ENCODE results near the gene ATP10A. TPM values are rescaled to one million over a fixed set of nuclear protein-coding genes. Genes with fewer than 3 reads are reported as not detected.
A peak's percentile ranks its signal among the peaks of the same experiment; 100 is the strongest.

ATP10A gene
- total and polyA plus RNA-seq, 9 donors: 0.28 to 3.2 (median 1.1) TPM

DNA sequence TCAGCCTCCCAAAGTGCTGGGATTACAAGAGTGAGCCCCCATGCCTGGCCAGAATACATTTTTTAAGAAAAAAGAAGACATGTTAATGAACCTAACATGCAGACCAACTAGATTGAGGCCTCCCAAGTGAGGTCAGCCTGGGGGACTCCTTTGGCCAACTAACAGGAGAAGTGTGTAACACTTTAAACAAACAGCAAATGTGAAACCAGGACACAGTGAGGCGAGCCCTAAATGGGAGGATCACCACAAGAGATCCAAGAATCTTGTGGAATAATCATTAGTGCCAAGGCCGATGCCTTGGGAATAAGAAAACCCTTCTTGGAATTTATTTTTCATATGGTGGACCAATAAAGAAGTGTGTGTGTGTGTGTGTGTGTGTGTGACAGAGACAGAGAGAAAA lies 73.9 kb downstream of the ATP10A start:
- Histone ChIP-seq H3K27ac (peak overlapping the region in 1 of 2 donors; percentile 23), H3K9me3 (no peaks in the 10 kb centered on the region), H3K4me3 (no peak overlapping the region), H3K27me3 (no peaks in the 10 kb centered on the region), H3K36me3 (no peaks in the 10 kb centered on the region), H3K4me1 (ENCODE audit: insufficient read depth) (peaks cover 12% of the 10 kb centered on the region)
- DNase-seq: peak in 2 of 5 donors; percentile 31 to 35
- TF ChIP-seq, protein P1, sequence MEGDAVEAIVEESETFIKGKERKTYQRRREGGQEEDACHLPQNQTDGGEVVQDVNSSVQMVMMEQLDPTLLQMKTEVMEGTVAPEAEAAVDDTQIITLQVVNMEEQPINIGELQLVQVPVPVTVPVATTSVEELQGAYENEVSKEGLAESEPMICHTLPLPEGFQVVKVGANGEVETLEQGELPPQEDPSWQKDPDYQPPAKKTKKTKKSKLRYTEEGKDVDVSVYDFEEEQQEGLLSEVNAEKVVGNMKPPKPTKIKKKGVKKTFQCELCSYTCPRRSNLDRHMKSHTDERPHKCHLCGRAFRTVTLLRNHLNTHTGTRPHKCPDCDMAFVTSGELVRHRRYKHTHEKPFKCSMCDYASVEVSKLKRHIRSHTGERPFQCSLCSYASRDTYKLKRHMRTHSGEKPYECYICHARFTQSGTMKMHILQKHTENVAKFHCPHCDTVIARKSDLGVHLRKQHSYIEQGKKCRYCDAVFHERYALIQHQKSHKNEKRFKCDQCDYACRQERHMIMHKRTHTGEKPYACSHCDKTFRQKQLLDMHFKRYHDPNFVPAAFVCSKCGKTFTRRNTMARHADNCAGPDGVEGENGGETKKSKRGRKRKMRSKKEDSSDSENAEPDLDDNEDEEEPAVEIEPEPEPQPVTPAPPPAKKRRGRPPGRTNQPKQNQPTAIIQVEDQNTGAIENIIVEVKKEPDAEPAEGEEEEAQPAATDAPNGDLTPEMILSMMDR (IDR thresholded peaks at IDR 0.05): no peak
- TF ChIP-seq EP300 (IDR thresholded peaks at IDR 0.05): no peak
- TF ChIP-seq POLR2A (IDR thresholded peaks at IDR 0.05): no peak
- intact Hi-C loops (cut with DNase I): no loop called here
- 10 to 18% (median 16%) methylated on average over 2 of the region's 2 CpGs for WGBS, 3 donors

DNA sequence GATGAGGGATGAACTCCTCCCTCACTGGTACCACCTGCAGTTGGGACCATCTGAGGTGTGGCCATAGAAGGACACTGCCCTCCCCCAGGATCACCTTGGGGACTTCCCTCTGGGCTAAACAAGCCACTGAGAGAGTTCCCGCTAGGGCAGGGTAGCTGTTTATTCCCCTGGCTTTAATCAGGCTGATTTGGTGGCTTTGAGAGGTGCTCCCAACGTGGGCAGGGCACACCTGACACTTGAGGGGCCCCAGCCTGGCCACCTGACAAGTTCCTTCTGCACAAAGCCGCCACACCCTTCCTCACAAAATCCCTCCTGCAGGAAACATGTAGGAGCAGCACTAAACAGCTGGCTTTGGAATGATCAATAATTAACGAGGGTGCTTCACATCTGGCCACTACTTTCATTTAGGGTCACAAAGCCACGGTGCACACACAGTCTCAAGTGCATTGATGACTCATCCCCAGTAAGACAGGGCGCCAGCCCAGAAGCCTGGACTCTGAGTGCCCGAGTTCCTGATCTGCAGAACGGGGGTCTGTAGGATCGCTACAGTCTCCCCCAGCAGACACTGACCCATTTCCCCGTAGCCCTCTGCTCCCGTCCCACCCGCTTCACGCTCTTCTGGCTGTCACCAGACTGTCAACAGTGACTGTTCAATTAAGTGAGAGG lies 75.1 kb downstream of the ATP10A start:
- Histone ChIP-seq H3K9me3 (no peaks in the 10 kb centered on the region), H3K4me1 (ENCODE audit: insufficient read depth) (peaks cover 12% of the 10 kb centered on the region), H3K27ac (peak overlapping the region; percentile 24 to 48), H3K27me3 (no peaks in the 10 kb centered on the region), H3K36me3 (no peaks in the 10 kb centered on the region), H3K4me3 (no peak overlapping the region)
- TF ChIP-seq EP300 (IDR thresholded peaks at IDR 0.05) (no peak), POLR2A (IDR thresholded peaks at IDR 0.05) (no peak)
- TF ChIP-seq, protein P1 (IDR thresholded peaks at IDR 0.05): no peak
- 17 to 31% (median 26%) methylated on average over 13 of the region's 13 CpGs for WGBS, 3 donors
- intact Hi-C loops (cut with DNase I): no loop called here
- peak in 4 of 5 donors; percentile 20 to 53 (median 46) for DNase-seq

DNA sequence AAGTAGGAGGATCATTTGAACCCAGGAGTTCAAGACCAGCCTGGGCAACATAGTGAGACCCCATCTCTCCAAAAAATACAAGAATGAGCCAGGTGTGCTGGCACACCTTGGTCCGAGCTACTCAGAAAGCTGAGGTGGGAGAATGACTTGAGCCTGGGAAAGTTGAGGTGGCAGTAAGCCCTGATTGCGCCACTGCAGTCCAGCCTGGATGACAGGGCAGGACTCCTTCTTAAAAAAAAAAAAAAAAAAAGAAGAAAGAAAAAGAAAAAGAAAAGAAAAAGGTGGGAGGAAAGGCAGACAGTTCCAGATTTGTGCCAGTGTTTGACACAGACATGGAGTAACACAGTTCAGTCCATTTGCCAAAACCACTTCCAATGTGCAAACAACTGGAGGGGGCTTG lies 75.7 kb downstream of the ATP10A start:
- H3K4me1 ChIP-seq (ENCODE audit: insufficient read depth): peaks cover 12% of the 10 kb centered on the region
- H3K36me3 ChIP-seq: no peaks in the 10 kb centered on the region
- no peak overlapping the region for H3K4me3 ChIP-seq
- H3K27ac ChIP-seq: peak overlapping the region in 1 of 2 donors; percentile 2
- no peaks in the 10 kb centered on the region for H3K9me3 ChIP-seq
- TF ChIP-seq, protein P1 (IDR thresholded peaks at IDR 0.05): no peak
- TF ChIP-seq EP300 (IDR thresholded peaks at IDR 0.05) (no peak), POLR2A (IDR thresholded peaks at IDR 0.05) (no peak)
- intact Hi-C loops (cut with DNase I): no loop called here
- DNase-seq: peak in 1 of 5 donors; percentile 13
- 92 to 97% (median 93%) methylated on average over 2 of the region's 2 CpGs for WGBS, 3 donors
- H3K27me3 ChIP-seq: no peaks in the 10 kb centered on the region

DNA sequence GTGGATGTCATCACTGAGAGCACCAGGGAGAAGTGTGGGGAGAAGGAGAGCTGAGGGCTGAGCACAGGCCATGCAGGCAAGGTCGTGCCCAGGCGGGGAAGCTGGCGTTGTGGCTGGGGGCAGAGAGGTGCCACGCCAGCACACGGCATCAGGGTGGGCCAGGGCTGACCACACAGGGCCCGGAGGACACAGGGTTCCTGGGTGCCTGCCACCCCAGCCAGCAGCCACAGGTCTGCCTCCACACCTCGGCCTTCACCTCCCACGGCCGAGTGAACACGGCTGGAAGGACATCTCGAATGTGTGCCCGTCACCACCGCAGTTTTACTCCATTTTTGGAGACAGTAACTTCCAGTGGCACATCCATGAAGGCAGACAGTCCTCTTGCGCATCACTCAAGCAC lies 77.1 kb downstream of the ATP10A start:
- Histone ChIP-seq H3K4me3 (no peak overlapping the region), H3K27me3 (no peaks in the 10 kb centered on the region), H3K36me3 (no peaks in the 10 kb centered on the region), H3K4me1 (ENCODE audit: insufficient read depth) (peaks cover 12% of the 10 kb centered on the region), H3K9me3 (no peaks in the 10 kb centered on the region), H3K27ac (no peak overlapping the region)
- intact Hi-C loops (cut with DNase I): no loop called here
- 91 to 94% (median 94%) methylated on average over 14 of the region's 14 CpGs for WGBS, 3 donors
- no peak for DNase-seq
- TF ChIP-seq POLR2A (IDR thresholded peaks at IDR 0.05): no peak
- no peak for TF ChIP-seq EP300 (IDR thresholded peaks at IDR 0.05)
- TF ChIP-seq, protein P1 (IDR thresholded peaks at IDR 0.05): no peak

Data from ovary (tissue), 9 donors.